Neural crest cell (in vitro differentiated cells): ENCODE measurements around the gene GPR89B. TPM values are rescaled to one million over a fixed set of nuclear protein-coding genes. Genes with fewer than 3 reads are reported as not detected.
"Not testable (repeated sequence)": the region's sequence is repeated elsewhere in the genome, so short reads cannot be mapped to it uniquely, and the experiment has no call there.

ENCODE experiments used
- DNase-seq: peaks from one replicate; pipeline ENCODE4 v3.0.0; 2021; ENCODE audit warnings: low read depth, mixed read lengths, low spot score
- H3K27ac Mint-ChIP-seq: one replicate; pipeline ENCODE4 v1.8.0; 2021; ENCODE audit warnings: mild to moderate bottlenecking, mixed read lengths; ENCODE audit not compliant: unreplicated experiment
- H3K27me3 Mint-ChIP-seq: 2 replicates; pipeline ENCODE4 v1.8.0; 2021; ENCODE audit warnings: low read depth, mild to moderate bottlenecking, mixed read lengths
- H3K36me3 Mint-ChIP-seq: 2 replicates; pipeline ENCODE4 v1.8.0; 2021; ENCODE audit warnings: low read depth, mild to moderate bottlenecking, mixed read lengths
- H3K4me1 Mint-ChIP-seq: 2 replicates; pipeline ENCODE4 v1.8.0; 2021; ENCODE audit warnings: mixed read lengths
- H3K4me3 Mint-ChIP-seq: one replicate; pipeline ENCODE4 v1.8.0; 2021; ENCODE audit warnings: mild to moderate bottlenecking, mixed read lengths
- H3K9me3 Mint-ChIP-seq: 2 replicates; pipeline ENCODE4 v1.8.0; 2021; ENCODE audit warnings: mixed read lengths
- CTCF ChIP-seq: fragments of 200-600 bp; sonication (generic); conservative IDR thresholded peaks from 2 replicates; pipeline ENCODE4 v1.5.0; 2021; ENCODE audit warnings: antibody characterized with exemption, mild to moderate bottlenecking
- long read RNA-seq: library from polyadenylated mRNA; unstranded; transcript quantifications from one replicate; pipeline ENCODE4 v2.0.0, GENCODE V29; 2020
- total RNA-seq: library from RNA; stranded (reverse); gene quantifications from 2 replicates; pipeline ENCODE4 v1.2.1, GENCODE V29; 2021

The GPR89B gene
- 19.4 and 20.6 TPM in 2 replicates for total RNA-seq
- long read RNA-seq, transcript GPR89B-201 (14 exons, 1,934 nt), result major isoform, 49 of 76 reads
- long read RNA-seq, partial matches to known transcripts, result 6 of 76 reads
- long read RNA-seq, other reads (novel, unspliced or antisense), result 19 of 76 reads

- Mint-ChIP-seq H3K4me3 (peak within 1 kb of the TSS; percentile 82), H3K4me1 (peaks cover 15% of the 10 kb centered on the region)
- peak; percentile 71 for DNase-seq
- H3K27ac Mint-ChIP-seq, H3K27me3 Mint-ChIP-seq, H3K36me3 Mint-ChIP-seq, H3K9me3 Mint-ChIP-seq: not testable (repeated sequence)
Observed at GRCh38 chr1:147928236-147929132, at the start of gene GPR89B. Gene GPR89B, plus strand, starts transcription at chr1:147928420. Its CDS starts 117 bp downstream, at chr1:147928537.

- H3K27ac Mint-ChIP-seq, result no peak overlapping the region
- no peaks in the 10 kb centered on the region for H3K4me1 Mint-ChIP-seq
- DNase-seq, result no peak
- no peak for TF ChIP-seq CTCF
- H3K4me3 Mint-ChIP-seq, result no peak overlapping the region
- no peaks in the 10 kb centered on the region for H3K36me3 Mint-ChIP-seq
- no peaks in the 10 kb centered on the region for H3K27me3 Mint-ChIP-seq
- H3K9me3 Mint-ChIP-seq, result peaks cover 7% of the 10 kb centered on the region
Observed at GRCh38 chr1:147879911-147880310, 48.3 kb upstream of the GPR89B start.

GRCh38 chr1:147882535-147882934 lies 45.7 kb upstream of the GPR89B start:
- no peak for TF ChIP-seq CTCF
- no peaks in the 10 kb centered on the region for H3K36me3 Mint-ChIP-seq

GRCh38 chr1:147890177-147890790 lies 37.9 kb upstream of the GPR89B start:
- Mint-ChIP-seq H3K4me1 (peaks cover 15% of the 10 kb centered on the region), H3K4me3 (no peak overlapping the region), H3K36me3 (no peaks in the 10 kb centered on the region), H3K9me3 (no peaks in the 10 kb centered on the region), H3K27me3 (no peaks in the 10 kb centered on the region), H3K27ac (no peak overlapping the region)
- peak; percentile 87 for DNase-seq
- TF ChIP-seq CTCF, result peak; percentile 95

More at GRCh38 chr1:147882535-147882934, 45.7 kb upstream of the GPR89B start:
- no peaks in the 10 kb centered on the region for H3K27me3 Mint-ChIP-seq
- peaks cover 7% of the 10 kb centered on the region for H3K9me3 Mint-ChIP-seq
- no peak overlapping the region for H3K27ac Mint-ChIP-seq
- no peak for DNase-seq
- H3K4me1 Mint-ChIP-seq, result no peaks in the 10 kb centered on the region
- no peak overlapping the region for H3K4me3 Mint-ChIP-seq

GRCh38 chr1:147891088-147891487 lies 37.1 kb upstream of the GPR89B start:
- Mint-ChIP-seq H3K4me3 (no peak overlapping the region), H3K27ac (no peak overlapping the region), H3K4me1 (peaks cover 15% of the 10 kb centered on the region), H3K27me3 (no peaks in the 10 kb centered on the region), H3K9me3 (no peaks in the 10 kb centered on the region), H3K36me3 (no peaks in the 10 kb centered on the region)
- DNase-seq, result no peak
- no peak for TF ChIP-seq CTCF
